ENCODE results near the gene TRIML1. TPM values are rescaled to one million over a fixed set of nuclear protein-coding genes. Genes with fewer than 3 reads are reported as not detected.

The TRIML1 gene
- total RNA-seq, 3 donors from 2014 or later = not detected

DNA sequence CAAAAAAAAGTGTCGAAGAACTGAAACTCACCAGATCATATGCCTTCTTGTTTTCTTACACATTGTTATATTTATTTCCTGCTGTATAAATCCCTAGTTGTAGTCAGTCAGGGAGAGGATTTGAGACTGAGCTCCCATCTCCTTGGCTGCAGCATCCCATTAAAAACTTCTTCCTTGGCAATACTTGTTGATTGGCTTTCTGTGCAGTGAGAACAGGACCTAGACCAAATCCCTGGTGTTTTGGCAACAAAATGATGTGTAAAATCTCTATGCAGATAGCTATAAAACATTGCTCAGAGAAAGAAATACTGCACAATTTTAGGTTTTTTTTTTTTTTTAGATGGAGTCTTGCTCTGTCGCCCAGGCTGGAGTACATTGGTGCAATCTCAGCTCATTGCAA, 47.9 kb downstream of the TRIML1 start:
- no peaks in the 10 kb centered on the region for H3K4me1 ChIP-seq (ENCODE audit: low read depth)
- intact Hi-C loops (cut with DNase I, micrococcal nuclease) = no loop called here
- TF ChIP-seq, protein P1, sequence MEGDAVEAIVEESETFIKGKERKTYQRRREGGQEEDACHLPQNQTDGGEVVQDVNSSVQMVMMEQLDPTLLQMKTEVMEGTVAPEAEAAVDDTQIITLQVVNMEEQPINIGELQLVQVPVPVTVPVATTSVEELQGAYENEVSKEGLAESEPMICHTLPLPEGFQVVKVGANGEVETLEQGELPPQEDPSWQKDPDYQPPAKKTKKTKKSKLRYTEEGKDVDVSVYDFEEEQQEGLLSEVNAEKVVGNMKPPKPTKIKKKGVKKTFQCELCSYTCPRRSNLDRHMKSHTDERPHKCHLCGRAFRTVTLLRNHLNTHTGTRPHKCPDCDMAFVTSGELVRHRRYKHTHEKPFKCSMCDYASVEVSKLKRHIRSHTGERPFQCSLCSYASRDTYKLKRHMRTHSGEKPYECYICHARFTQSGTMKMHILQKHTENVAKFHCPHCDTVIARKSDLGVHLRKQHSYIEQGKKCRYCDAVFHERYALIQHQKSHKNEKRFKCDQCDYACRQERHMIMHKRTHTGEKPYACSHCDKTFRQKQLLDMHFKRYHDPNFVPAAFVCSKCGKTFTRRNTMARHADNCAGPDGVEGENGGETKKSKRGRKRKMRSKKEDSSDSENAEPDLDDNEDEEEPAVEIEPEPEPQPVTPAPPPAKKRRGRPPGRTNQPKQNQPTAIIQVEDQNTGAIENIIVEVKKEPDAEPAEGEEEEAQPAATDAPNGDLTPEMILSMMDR (IDR thresholded peaks at IDR 0.05) = no peak
- no peak overlapping the region for H3K4me3 ChIP-seq
- no peak for ATAC-seq
- H3K9me3 ChIP-seq = no peaks in the 10 kb centered on the region
- DNase-seq = no peak
- no peaks in the 10 kb centered on the region for H3K36me3 ChIP-seq (ENCODE audit: low read depth)

- Histone ChIP-seq H3K9me3 (no peaks in the 10 kb centered on the region), H3K4me1 (ENCODE audit: low read depth) (no peaks in the 10 kb centered on the region)
Measured at GRCh38 chr4:188190461-188190860, 51.2 kb downstream of the TRIML1 start.

DNA sequence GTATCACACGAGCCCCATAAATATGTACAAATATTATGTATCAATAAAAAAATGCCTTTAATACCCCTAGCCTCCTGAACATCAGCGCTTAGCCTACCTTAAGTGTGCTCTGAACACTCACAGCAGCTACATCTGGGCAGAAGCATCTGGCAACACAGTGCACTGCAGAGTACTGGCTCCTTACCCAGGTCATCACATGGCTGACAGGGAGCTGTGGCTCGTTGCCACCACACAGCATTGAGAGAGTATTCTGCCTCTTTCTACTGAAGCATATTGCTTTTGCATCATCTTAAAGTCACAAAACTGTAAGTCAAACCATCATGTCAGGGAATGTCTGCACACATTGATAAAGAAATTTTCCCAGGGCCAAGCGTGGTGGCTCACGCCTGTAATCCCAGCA, 55.2 kb downstream of the TRIML1 start:
- intact Hi-C loops (cut with DNase I, micrococcal nuclease) = no loop called here
- Histone ChIP-seq H3K4me1 (ENCODE audit: low read depth) (no peaks in the 10 kb centered on the region), H3K36me3 (ENCODE audit: low read depth) (no peaks in the 10 kb centered on the region), H3K4me3 (no peak overlapping the region), H3K9me3 (no peaks in the 10 kb centered on the region)
- TF ChIP-seq, protein P1 (IDR thresholded peaks at IDR 0.05) = no peak
- ATAC-seq = no peak
- DNase-seq = no peak

More at GRCh38 chr4:188190461-188190860, 51.2 kb downstream of the TRIML1 start:
- intact Hi-C loops (cut with DNase I, micrococcal nuclease) = no loop called here
- ATAC-seq (no peak), DNase-seq (no peak)
- Histone ChIP-seq H3K4me3 (no peak overlapping the region), H3K36me3 (ENCODE audit: low read depth) (no peaks in the 10 kb centered on the region)
- TF ChIP-seq, protein P1 (IDR thresholded peaks at IDR 0.05) = no peak

DNA sequence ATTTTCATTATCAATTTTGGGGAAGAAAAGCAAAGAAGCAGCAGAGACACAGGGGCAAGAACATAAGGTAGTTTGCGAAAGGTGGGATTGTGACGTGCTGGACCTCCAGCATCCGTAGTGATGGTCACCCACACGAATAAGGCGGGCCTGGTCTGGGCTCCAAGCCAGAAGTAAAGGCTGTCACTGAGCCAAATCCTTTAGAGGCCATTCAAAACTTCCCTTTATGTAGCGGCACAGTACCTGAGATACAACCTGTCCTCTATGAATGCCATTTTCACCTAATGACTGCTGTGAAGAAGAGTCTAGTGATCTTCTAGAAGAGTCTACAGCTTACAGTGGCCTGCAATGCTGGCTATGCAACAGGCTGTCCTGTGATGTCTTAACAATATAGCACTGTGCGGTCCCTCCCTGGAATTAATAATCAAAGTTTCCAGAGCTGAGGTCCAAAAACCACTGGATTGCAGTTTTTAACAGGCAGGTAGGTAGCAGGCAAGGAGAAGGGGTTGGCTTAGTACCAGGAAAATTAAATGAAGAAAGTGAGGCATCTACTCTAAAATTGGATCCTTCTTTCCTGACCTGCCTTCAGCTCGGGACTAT, 56.2 kb downstream of the TRIML1 start:
- H3K4me3 ChIP-seq = no peak overlapping the region
- H3K4me1 ChIP-seq (ENCODE audit: low read depth) = no peaks in the 10 kb centered on the region
- intact Hi-C loops (cut with DNase I, micrococcal nuclease) = no loop called here
- H3K36me3 ChIP-seq (ENCODE audit: low read depth) = no peaks in the 10 kb centered on the region
- DNase-seq (no peak), ATAC-seq (no peak)
- no peaks in the 10 kb centered on the region for H3K9me3 ChIP-seq
- TF ChIP-seq, protein P1 (IDR thresholded peaks at IDR 0.05) = no peak

DNA sequence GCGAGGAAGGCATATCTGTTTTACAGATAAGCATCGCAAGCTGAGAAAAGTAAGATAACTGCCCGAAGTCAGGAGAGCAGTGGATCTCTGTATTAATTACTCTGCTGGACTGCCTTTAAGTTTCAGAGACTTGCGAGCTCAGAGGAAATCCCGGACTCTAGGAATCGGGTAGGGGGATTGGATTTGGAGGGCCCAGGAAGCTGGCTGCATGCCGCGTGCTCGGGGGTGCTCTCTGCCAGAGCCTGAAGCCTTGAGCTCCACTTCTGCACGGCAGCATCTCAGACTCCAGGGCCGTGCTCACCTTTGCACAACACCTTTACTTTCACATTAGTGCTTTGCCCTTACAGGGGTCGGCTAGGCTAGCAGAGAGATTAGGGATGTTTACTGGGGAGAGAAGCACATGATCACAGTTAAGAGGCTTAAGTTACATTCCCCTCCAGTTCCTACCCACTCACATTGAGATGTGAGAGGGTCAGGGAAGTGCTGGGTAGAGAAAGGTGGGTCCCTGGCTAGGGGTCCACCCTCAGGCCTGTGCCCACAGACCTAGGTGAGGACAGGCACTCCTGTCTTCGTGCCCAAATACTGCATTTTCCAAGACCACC, 57.0 kb downstream of the TRIML1 start:
- TF ChIP-seq, protein P1 (IDR thresholded peaks at IDR 0.05) = no peak
- Histone ChIP-seq H3K4me3 (no peak overlapping the region), H3K36me3 (ENCODE audit: low read depth) (no peaks in the 10 kb centered on the region), H3K9me3 (no peaks in the 10 kb centered on the region), H3K4me1 (ENCODE audit: low read depth) (no peaks in the 10 kb centered on the region)
- DNase-seq (no peak), ATAC-seq (no peak)
- intact Hi-C loops (cut with DNase I, micrococcal nuclease) = no loop called here

Other genes with a start within 250 kb of the TRIML1 start
- gene ZFP42, start 143.7 kb upstream of the TRIML1 start, total RNA-seq = not detected
- not detected for gene TRIML2, start 29.8 kb upstream of the TRIML1 start, total RNA-seq

Data from mucosa of descending colon (tissue), 3 donors.